A673 (cell line): ENCODE measurements around the gene HDGFL3. TPM values are rescaled to one million over a fixed set of nuclear protein-coding genes. Genes with fewer than 3 reads are reported as not detected.
"Not testable (repeated sequence)": the region's sequence is repeated elsewhere in the genome, so short reads cannot be mapped to it uniquely, and the experiment has no call there.

ENCODE experiments used
- BruUV-seq: library from RNA; stranded (reverse); fragments of 400-500 nt; replicated peaks from 2 replicates; lab custom pipeline; 2021; lab: Mats Ljungman, UMichigan
- CTCF ChIA-PET: fragments of 300-600 bp; sonication (Branson Sonifier 250); formaldehyde crosslinking; loops from one replicate; lab custom pipeline; 2022; ENCODE audit warnings: antibody characterized with exemption; lab: Charles Lee
- POLR2A ChIA-PET: fragments of 300-600 bp; sonication (Branson Sonifier 250); formaldehyde crosslinking; loops from one replicate; lab custom pipeline; 2022; ENCODE audit warnings: antibody characterized with exemption; ENCODE audit not compliant: low non-redundant PET; lab: Charles Lee
- DNase-seq: peaks from one replicate; pipeline ENCODE4 v3.0.0-alpha.2; 2015; ENCODE audit warnings: low spot score
- H3K27ac ChIP-seq: fragments of 200-600 bp; sonication (generic); 2 replicates; pipeline ENCODE4 v1.5.1; 2016; ENCODE audit warnings: mixed run types, low read depth, mild to moderate bottlenecking, mixed read lengths, antibody characterized with exemption, low read length; ENCODE audit not compliant: poor library complexity, severe bottlenecking
- H3K27me3 ChIP-seq: fragments of 200-600 bp; sonication (generic); replicated peaks from 2 replicates; pipeline ENCODE4 v1.6.1; 2017; ENCODE audit warnings: mixed run types, low read depth, mild to moderate bottlenecking, mixed read lengths, antibody characterized with exemption, low read length; ENCODE audit not compliant: insufficient read depth, poor library complexity
- H3K36me3 ChIP-seq: fragments of 200-600 bp; sonication (generic); 2 replicates; pipeline ENCODE4 v1.6.1; 2016; ENCODE audit warnings: mixed run types, mild to moderate bottlenecking, mixed read lengths, antibody characterized with exemption, low read length; ENCODE audit not compliant: insufficient read depth, poor library complexity, severe bottlenecking
- H3K4me1 ChIP-seq: fragments of 200-600 bp; sonication (generic); 2 replicates; pipeline ENCODE4 v1.6.1; 2017; ENCODE audit warnings: mixed run types, mild to moderate bottlenecking, mixed read lengths, antibody characterized with exemption, low read length; ENCODE audit not compliant: insufficient read depth, poor library complexity, severe bottlenecking
- H3K4me3 ChIP-seq: fragments of 200-600 bp; sonication (generic); 2 replicates; pipeline ENCODE4 v1.5.1; 2016; ENCODE audit warnings: low read depth, mixed run types, mild to moderate bottlenecking, mixed read lengths, low read length; ENCODE audit not compliant: poor library complexity, severe bottlenecking
- H3K9me3 ChIP-seq: fragments of 200-600 bp; sonication (generic); 2 replicates; pipeline ENCODE4 v1.6.1; 2016; ENCODE audit warnings: mixed run types, low read depth, mild to moderate bottlenecking, mixed read lengths, antibody characterized with exemption, low read length; ENCODE audit not compliant: poor library complexity, severe bottlenecking
- EZH2 ChIP-seq: fragments of 200-600 bp; sonication (generic); IDR thresholded peaks from 2 replicates; pipeline ENCODE4 v1.6.1; 2017; ENCODE audit warnings: borderline replicate concordance, low read depth, mild to moderate bottlenecking, mixed read lengths, antibody characterized with exemption, low read length; ENCODE audit not compliant: poor library complexity, severe bottlenecking
- intact Hi-C: fragments of 100-400 bp; cut with micrococcal nuclease; formaldehyde crosslinking; loops from one replicate; pipeline ENCODE4 v1.10.0; 2022; ENCODE audit not compliant: unreplicated experiment
- total RNA-seq: library from RNA; stranded (reverse); gene quantifications from 2 replicates; pipeline ENCODE4 v1.2.3, GENCODE V29; 2021
- TF ChIP-seq, protein P1 (sequence below): fragments of 300-800, 200-600 bp; sonication (generic); conservative IDR thresholded peaks from 2 replicates; pipeline ENCODE4 v1.5.1; 2017; ENCODE audit warnings: low read depth, mild to moderate bottlenecking, antibody characterized with exemption, low read length, moderate library complexity, mixed read lengths

The HDGFL3 gene
- total RNA-seq, 1 experiment from 2014 or later = 103 TPM

- H3K4me3 ChIP-seq, H3K36me3 ChIP-seq, H3K4me1 ChIP-seq, intact Hi-C loops, BruUV-seq, POLR2A ChIA-PET, DNase-seq, H3K9me3 ChIP-seq, CTCF ChIA-PET, H3K27ac ChIP-seq: not testable (repeated sequence)
- TF ChIP-seq, protein P1, sequence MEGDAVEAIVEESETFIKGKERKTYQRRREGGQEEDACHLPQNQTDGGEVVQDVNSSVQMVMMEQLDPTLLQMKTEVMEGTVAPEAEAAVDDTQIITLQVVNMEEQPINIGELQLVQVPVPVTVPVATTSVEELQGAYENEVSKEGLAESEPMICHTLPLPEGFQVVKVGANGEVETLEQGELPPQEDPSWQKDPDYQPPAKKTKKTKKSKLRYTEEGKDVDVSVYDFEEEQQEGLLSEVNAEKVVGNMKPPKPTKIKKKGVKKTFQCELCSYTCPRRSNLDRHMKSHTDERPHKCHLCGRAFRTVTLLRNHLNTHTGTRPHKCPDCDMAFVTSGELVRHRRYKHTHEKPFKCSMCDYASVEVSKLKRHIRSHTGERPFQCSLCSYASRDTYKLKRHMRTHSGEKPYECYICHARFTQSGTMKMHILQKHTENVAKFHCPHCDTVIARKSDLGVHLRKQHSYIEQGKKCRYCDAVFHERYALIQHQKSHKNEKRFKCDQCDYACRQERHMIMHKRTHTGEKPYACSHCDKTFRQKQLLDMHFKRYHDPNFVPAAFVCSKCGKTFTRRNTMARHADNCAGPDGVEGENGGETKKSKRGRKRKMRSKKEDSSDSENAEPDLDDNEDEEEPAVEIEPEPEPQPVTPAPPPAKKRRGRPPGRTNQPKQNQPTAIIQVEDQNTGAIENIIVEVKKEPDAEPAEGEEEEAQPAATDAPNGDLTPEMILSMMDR = 0 out of 2 replicates have a peak, but pooled peaks have one; percentile 12
- peaks cover 11% of the 10 kb centered on the region for H3K27me3 ChIP-seq
Observed at GRCh38 chr15:83085461-83085860, 122.2 kb downstream of the HDGFL3 start.

GRCh38 chr15:83082730-83083386 is 124.8 kb downstream of the HDGFL3 start:
- TF ChIP-seq EZH2 = no peak
- TF ChIP-seq, protein P1 = no peak
- H3K4me1 ChIP-seq = no peaks in the 10 kb centered on the region
- H3K27ac ChIP-seq = no peak overlapping the region
- intact Hi-C loops = no loop called here
- no peaks in the 10 kb centered on the region for H3K36me3 ChIP-seq
- peaks cover 37% of the 10 kb centered on the region for H3K27me3 ChIP-seq
- POLR2A ChIA-PET = no interaction called here
- H3K9me3 ChIP-seq = no peaks in the 10 kb centered on the region
- CTCF ChIA-PET = interaction anchor here (0.5 kb wide), 1 partner anchor 357 kb away, joined by 3 read pairs; no protein-coding TSS in a partner anchor
- no TSS peak for BruUV-seq
- H3K4me3 ChIP-seq = no peak overlapping the region
- DNase-seq = no peak

DNA sequence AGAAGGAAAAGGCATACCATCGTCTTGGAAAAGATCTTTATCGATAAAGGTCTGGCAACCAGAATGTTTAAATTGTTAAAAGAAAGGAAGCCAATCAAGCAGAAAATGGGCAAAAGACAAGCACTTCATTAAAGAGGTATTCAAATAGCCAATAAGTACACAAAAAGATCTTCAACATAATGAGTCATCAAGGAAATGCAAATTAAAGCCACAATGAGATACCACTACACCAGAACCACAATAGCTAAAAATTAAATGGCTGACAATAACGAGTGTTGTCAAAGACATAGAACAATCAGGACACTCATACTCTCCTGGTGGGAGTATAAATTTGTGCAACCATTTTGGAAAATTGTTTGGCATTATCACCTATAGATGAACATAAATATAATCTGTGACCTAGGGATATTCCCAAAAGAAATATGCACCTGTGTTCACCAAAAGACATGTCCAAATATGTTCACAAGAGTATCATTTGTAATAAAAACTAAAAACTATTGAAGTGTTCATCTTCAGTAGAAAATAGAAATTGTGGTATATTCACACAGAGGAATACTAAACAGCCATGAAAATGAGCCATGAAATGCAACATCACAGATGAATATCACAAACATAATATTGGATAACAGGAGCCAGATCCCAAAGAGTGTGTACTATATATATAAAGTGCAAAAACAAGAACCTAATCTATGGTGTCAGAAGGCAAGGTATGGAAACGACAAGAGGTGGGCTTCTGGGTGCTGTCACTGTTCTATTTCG is 126.2 kb downstream of the HDGFL3 start:
- no peak for DNase-seq
- ChIA-PET POLR2A (no interaction called here), CTCF (no interaction called here)
- Histone ChIP-seq H3K4me1 (no peaks in the 10 kb centered on the region), H3K9me3 (no peaks in the 10 kb centered on the region), H3K36me3 (no peaks in the 10 kb centered on the region), H3K27me3 (peaks cover 51% of the 10 kb centered on the region), H3K4me3 (no peak overlapping the region), H3K27ac (no peak overlapping the region)
- TF ChIP-seq, protein P1 = no peak
- TF ChIP-seq EZH2 = no peak
- intact Hi-C loops = no loop called here
- BruUV-seq = no TSS peak
